Heart right ventricle (tissue), 16 donors: ENCODE data around the gene ALDH1A1. TPM values are rescaled to one million over a fixed set of nuclear protein-coding genes. Genes with fewer than 3 reads are reported as not detected.

Source experiments
- ATAC-seq, 8 donors: fragments of 200-7000 bp; cut with Tn5 transposase; one replicate each; pipeline ENCODE4 v1.9.1; 2020; ENCODE audit warnings: mild to moderate bottlenecking in 8 of 8, moderate library complexity in 8 of 8, moderate number of reproducible peaks in 1 of 8
- DNase-seq, 2 donors: peaks; one replicate each; pipeline ENCODE4 v3.0.0-alpha.2; 2020
- H3K27ac ChIP-seq, 10 donors: fragments of 200-600 bp; sonication (generic) in 2 of 10; one replicate each; pipeline versions ENCODE4 v1.5.0 to v1.8.0; 2020 to 2022; ENCODE audit warnings: mild to moderate bottlenecking in 3 of 10
- H3K27me3 ChIP-seq, 7 donors: fragments of 200-600 bp; one replicate each; pipeline ENCODE4 v1.8.0; 2021 to 2022; ENCODE audit warnings: mild to moderate bottlenecking in 2 of 7
- H3K36me3 ChIP-seq, 9 donors: fragments of 200-600 bp; sonication (generic) in 1 of 9; one replicate each; pipeline versions ENCODE4 v1.5.0 to v1.8.0; 2020 to 2022; ENCODE audit warnings: mild to moderate bottlenecking in 2 of 9
- H3K4me1 ChIP-seq, 9 donors: fragments of 200-600 bp; sonication (generic) in 1 of 9; one replicate each; pipeline versions ENCODE4 v1.5.0 to v1.8.0; 2020 to 2022; ENCODE audit warnings: mild to moderate bottlenecking in 4 of 9
- H3K4me3 ChIP-seq, 10 donors: fragments of 200-600 bp; sonication (generic) in 2 of 10; one replicate each; pipeline versions ENCODE4 v1.5.0 to v1.8.0; 2020 to 2022; ENCODE audit warnings: mild to moderate bottlenecking in 7 of 10, moderate library complexity in 2 of 10
- H3K9me3 ChIP-seq, 11 donors: fragments of 200-600 bp in 10 of 11; sonication (generic) in 2 of 11; one replicate each; pipeline versions ENCODE4 v1.5.0 to v1.8.0; 2013 to 2022; ENCODE audit warnings: mild to moderate bottlenecking in 2 of 11, control low read depth in 1 of 11, moderate library complexity in 1 of 11
- WGBS, 2 donors: extraction: QIAGEN DNeasy Blood & Tissue Kit; methylation state at CpG; one replicate each; pipeline ENCODE4 v1.1.7; 2013; ENCODE audit warnings: inconsistent platforms in 1 of 2; 5-methylcytosine and 5-hydroxymethylcytosine counted together
- intact Hi-C, 10 donors: fragments of 100-400 bp; cut with DNase I; formaldehyde crosslinking; loops; one replicate each; pipeline versions ENCODE4 v1.11.1 to v1.14.2; 2022
- polyA plus RNA-seq, 2 donors: library from polyadenylated mRNA; stranded (reverse); fragments of 200-250 nt; gene quantifications; one replicate each; pipeline ENCODE4 v1.2.3, GENCODE V29; 2013
- total RNA-seq, 10 donors: library from RNA; stranded (reverse); fragmentation: NEBNext Ultra II Directional in 3 of 10; extraction: Animal tissue kit (Norgen Biotek cat#: 25700) in 3 of 10; gene quantifications; one replicate each; pipeline versions ENCODE4 v1.2.1 to v1.2.4, GENCODE V29; 2021 to 2023
- TF ChIP-seq, protein P1 (sequence below), 9 donors: fragments of 200-600 bp; sonication (generic) in 2 of 9; IDR thresholded peaks; one replicate each; pipeline versions ENCODE4 v1.5.0 to v1.8.0; 2021 to 2022; ENCODE audit warnings: antibody characterized with exemption in 9 of 9, mild to moderate bottlenecking in 5 of 9, moderate library complexity in 1 of 9
- donor health status: Arrhythmogenic right ventricular cardiomyopathy.
- donor health status: ischemic (EF 13 %, LVEDD 7.1; RV severe dilation, severe dysfunction).
- donor health status: healthy with polysubstance abuse.
- donor health status: DM: no; HTN: yes; CAD: no.
- donor health status: DM: no; HTN: no; CAD: no.
- donor health status: ischemic (EF 25% LVEDD 6.9; RV normal size, moderate dysfunction).
- donor health status: ischemic (EF 25% LVEDD 5.7; RV mildly dilated, moderate dysfunction).
- donor health status: healthy.
- donor health status: DM: yes; HTN: yes; CAD: no.
- donor health status: Ischemic cardiomyopathy.
- donor health status: ischemic (EF 35%, LVEDD 5.7; RV mildly dilated, moderate dysfunction).
- donor health status: nonischemic (EF 11% LVEDD 7.7; RV severe dilation, severe dysfunction).
- donor health status: DM: yes; HTN: yes; CAD: no.
- donor health status: PGD.
- donor health status: ischemic (EF 29% LVEDD 5.4; RV normal size, mild dysfunction).
- donor health status: nonischemic (EF 23%, LVEDD 6.1; RV moderate dilation, normal function).

The ALDH1A1 gene
- total and polyA plus RNA-seq, 12 donors = 4.3 to 32.8 (median 11.1) TPM

DNA sequence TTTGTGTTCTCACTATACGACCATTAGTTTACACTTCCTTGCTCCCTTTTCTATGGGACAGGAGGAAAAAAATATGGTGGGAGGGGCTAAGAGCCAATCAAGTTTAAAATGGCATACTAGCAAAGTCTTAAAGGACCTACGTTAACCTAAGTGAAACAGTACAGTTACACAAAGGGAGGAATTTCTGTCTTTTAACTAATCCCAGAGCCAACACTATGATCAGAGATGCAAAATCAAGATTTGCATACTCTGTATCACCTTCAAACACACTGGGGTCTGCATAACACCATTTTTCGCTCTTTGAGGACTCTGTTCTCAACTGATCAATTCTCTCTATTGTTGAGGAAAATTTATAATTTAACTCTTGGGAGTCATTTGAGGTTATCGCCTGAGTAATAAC is 49.8 kb downstream of the ALDH1A1 start:
- Histone ChIP-seq H3K4me3 (no peak overlapping the region), H3K9me3 (no peaks in the 10 kb centered on the region), H3K27me3 (no peaks in the 10 kb centered on the region), H3K36me3 (no peaks in the 10 kb centered on the region), H3K4me1 (peaks cover 0 to 11% (median 0%) of the 10 kb centered on the region in 9 donors), H3K27ac (no peak overlapping the region)
- WGBS, 2 donors = 88 to 91% methylated on average over 4 of the region's 4 CpGs
- TF ChIP-seq, protein P1, sequence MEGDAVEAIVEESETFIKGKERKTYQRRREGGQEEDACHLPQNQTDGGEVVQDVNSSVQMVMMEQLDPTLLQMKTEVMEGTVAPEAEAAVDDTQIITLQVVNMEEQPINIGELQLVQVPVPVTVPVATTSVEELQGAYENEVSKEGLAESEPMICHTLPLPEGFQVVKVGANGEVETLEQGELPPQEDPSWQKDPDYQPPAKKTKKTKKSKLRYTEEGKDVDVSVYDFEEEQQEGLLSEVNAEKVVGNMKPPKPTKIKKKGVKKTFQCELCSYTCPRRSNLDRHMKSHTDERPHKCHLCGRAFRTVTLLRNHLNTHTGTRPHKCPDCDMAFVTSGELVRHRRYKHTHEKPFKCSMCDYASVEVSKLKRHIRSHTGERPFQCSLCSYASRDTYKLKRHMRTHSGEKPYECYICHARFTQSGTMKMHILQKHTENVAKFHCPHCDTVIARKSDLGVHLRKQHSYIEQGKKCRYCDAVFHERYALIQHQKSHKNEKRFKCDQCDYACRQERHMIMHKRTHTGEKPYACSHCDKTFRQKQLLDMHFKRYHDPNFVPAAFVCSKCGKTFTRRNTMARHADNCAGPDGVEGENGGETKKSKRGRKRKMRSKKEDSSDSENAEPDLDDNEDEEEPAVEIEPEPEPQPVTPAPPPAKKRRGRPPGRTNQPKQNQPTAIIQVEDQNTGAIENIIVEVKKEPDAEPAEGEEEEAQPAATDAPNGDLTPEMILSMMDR (IDR thresholded peaks at IDR 0.05) = no peak
- intact Hi-C loops = no loop called here
- ATAC-seq = no peak
- DNase-seq = no peak

DNA sequence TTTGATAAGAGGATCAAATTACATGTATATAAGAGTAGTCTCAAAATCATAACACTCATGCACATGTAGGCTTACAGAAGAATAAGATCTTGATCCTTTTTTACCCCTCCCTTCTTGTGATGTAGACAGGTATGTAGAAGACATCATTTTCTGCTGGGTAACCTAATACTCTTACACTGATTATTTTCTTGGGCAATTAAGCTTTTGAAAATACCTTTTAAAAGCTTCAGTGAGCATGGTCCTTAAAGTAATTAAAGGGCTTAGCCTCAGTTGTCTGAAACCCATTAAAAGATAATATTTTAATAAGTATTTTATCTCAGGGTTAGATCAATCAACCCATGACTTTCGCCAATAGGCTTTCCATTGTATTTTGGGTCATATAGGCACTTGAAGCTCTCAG is 50.6 kb downstream of the ALDH1A1 start:
- Histone ChIP-seq H3K4me3 (no peak overlapping the region), H3K27ac (no peak overlapping the region), H3K4me1 (peaks cover 0 to 3% (median 0%) of the 10 kb centered on the region in 9 donors), H3K27me3 (no peaks in the 10 kb centered on the region), H3K9me3 (no peaks in the 10 kb centered on the region), H3K36me3 (no peaks in the 10 kb centered on the region)
- no peak for DNase-seq
- intact Hi-C loops = no loop called here
- no peak for ATAC-seq
- TF ChIP-seq, protein P1 (IDR thresholded peaks at IDR 0.05) = no peak
- 100% methylated on average over 1 of the region's 1 CpG for WGBS, 2 donors

DNA sequence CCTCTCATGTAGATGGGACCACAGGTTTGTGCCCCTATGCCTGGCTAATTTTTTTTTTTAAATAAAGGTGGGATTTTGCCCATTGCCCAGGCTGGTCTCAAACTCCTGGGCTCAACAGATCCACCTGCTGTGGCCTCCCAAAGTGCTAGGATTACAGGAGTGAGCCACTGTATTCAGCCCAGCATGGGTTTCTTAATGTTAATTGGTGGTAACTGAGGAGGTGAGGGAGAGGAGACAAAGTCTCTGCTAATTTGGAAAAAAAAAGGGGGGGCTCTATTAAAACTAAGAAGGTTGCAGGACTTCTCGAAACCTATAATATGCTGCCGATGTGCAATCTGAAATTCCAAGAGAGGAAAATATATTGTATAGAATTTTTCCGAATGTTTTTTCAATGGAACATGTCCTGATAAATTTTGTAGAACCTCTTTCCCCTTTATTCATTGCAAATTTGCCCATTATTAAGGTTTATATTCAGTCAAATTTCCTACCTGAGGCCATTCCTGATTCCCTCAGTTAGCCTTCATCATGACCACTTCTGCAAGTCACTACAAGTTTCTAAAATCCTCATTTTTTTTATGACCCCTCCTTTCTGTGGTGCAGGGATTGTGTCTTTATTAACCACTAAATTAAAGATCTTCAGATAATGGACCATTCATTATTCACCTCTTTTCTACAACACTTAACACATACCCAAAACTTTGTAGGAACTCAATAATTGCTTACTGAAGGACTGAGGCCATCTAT is 52.9 kb downstream of the ALDH1A1 start:
- ATAC-seq (no peak), DNase-seq (no peak)
- TF ChIP-seq, protein P1 (IDR thresholded peaks at IDR 0.05) = no peak
- H3K27me3 ChIP-seq = no peaks in the 10 kb centered on the region
- H3K4me1 ChIP-seq = no peaks in the 10 kb centered on the region
- H3K4me3 ChIP-seq = no peak overlapping the region
- no peaks in the 10 kb centered on the region for H3K9me3 ChIP-seq
- WGBS, 2 donors = 93 to 99% methylated on average over 3 of the region's 3 CpGs
- no peaks in the 10 kb centered on the region for H3K36me3 ChIP-seq
- intact Hi-C loops = no loop called here
- no peak overlapping the region for H3K27ac ChIP-seq

DNA sequence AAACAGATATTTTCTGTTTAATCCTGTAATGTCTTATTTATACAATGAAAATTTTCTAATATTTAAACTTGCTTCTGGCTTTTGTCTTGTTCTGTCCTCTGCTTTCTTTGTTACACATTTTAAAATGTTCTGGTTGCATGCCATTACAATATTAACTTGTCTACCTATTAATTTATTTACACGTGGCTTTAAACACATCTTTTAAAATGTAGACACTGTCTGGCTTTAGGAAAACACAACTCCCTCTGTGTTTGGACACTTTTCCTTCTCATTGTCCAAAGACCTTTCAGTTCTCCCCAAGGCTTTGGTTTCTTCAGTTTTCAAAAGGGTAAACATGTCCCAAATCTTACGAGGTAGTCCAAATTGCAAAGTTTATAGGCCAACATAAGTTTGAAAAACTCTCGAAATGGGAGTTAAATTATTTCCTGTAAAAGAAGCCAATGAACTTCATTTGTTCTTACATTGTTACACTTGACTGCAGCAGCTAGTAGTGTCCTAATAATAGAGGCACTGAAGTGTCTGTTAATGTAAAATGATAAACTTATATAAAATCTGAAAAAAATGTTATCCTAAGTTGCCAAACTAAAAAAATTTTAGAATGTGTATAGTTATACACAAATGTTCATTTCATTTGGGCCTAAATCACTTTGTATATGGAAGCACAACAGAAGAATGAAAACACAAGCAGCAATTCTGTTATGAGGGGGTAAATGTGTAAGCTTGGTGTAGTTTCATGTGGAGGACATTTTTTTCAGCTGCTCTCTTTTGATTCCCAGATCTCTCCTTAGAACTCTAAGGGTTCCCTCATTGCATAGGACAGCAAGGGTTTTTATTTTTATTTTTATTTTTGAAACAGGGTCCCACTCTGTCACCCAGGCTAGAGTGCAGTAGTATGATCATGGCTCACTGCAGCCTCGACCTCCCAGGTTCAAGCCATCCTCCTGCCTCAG is 53.8 kb downstream of the ALDH1A1 start:
- H3K4me1 ChIP-seq = no peaks in the 10 kb centered on the region
- TF ChIP-seq, protein P1 (IDR thresholded peaks at IDR 0.05) = no peak
- ATAC-seq (no peak), DNase-seq (no peak)
- no peaks in the 10 kb centered on the region for H3K9me3 ChIP-seq
- H3K36me3 ChIP-seq = no peaks in the 10 kb centered on the region
- WGBS, 2 donors = 66 to 71% methylated on average over 4 of the region's 4 CpGs
- no peak overlapping the region for H3K4me3 ChIP-seq
- intact Hi-C loops = no loop called here
- no peaks in the 10 kb centered on the region for H3K27me3 ChIP-seq
- no peak overlapping the region for H3K27ac ChIP-seq
